ENCODE measurements around the gene GABRA1. TPM values are rescaled to one million over a fixed set of nuclear protein-coding genes. Genes with fewer than 3 reads are reported as not detected.
A peak's percentile ranks its signal among the peaks of the same experiment; 100 is the strongest.

GABRA1 gene
- total RNA-seq: not detected in 2 replicates

DNA sequence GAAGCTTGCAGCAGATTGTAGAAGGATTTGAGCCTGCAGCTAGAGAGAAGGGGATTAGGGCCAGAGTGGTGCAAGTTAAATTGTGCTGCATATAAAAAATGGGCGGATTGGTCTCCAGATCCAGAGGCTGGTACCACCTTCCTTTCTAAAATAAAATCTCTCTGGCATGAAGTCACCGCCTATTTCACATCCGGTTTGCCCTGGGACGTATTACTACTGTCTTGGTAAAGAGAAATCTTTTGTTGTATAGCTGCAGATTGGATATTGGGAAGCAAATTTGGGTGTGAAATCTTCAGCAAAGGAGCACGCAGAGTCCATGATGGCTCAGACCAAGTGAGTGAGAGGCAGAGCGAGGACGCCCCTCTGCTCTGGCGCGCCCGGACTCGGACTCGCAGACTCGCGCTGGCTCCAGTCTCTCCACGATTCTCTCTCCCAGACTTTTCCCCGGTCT lies at the start of gene GABRA1:
Gene GABRA1, plus strand, starts transcription at position 180 of the 451 bp plus-strand sequence. CDS start 2,691 bp downstream, outside the sequence.
- H3K4me3 ChIP-seq (ENCODE audit: low read depth, low read length): peak within 1 kb of the TSS; percentile 34
- no peak for TF ChIP-seq CTCF (conservative IDR thresholded peaks at IDR 0.05; ENCODE audit: low read depth, low read length)
- DNase-seq (ENCODE audit: low read depth): no peak

GRCh38 chr5:161799316-161799715 lies 48.6 kb upstream of the GABRA1 start:
- no peak for DNase-seq (ENCODE audit: low read depth)
- TF ChIP-seq CTCF (conservative IDR thresholded peaks at IDR 0.05; ENCODE audit: low read depth, low read length): no peak

GRCh38 chr5:161804263-161804662 lies 43.7 kb upstream of the GABRA1 start:
- TF ChIP-seq CTCF (conservative IDR thresholded peaks at IDR 0.05; ENCODE audit: low read depth, low read length): no peak
- H3K4me3 ChIP-seq (ENCODE audit: low read depth, low read length): no peak overlapping the region
- DNase-seq (ENCODE audit: low read depth): no peak

More at GRCh38 chr5:161799316-161799715, 48.6 kb upstream of the GABRA1 start:
- H3K4me3 ChIP-seq (ENCODE audit: low read depth, low read length): no peak overlapping the region

GRCh38 chr5:161846746-161847145 lies 1.2 kb upstream of the GABRA1 start:
- no peak for TF ChIP-seq CTCF (conservative IDR thresholded peaks at IDR 0.05; ENCODE audit: low read depth, low read length)
- DNase-seq (ENCODE audit: low read depth): no peak
- no peak overlapping the region for H3K4me3 ChIP-seq (ENCODE audit: low read depth, low read length)

DNA sequence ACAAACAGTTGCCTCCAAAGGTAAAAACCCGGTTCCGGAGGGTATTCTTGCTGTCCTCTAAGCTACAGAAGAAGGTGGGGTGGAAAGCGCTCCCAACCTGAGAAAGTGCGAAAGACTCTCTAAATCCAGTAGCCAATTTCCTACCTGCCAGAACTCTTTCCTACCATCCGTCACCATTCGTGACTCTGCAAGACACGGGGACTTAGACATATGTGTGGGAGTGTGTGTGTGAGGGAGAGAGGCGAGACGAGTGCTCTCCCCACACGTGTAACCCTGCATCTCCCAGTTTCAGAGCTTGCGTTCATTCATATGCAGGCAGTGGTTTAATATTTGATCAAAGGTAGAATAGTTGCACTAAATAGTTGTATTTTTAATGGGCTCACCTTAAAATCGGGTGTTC lies 473 bp upstream of the GABRA1 start:
- no peak for DNase-seq (ENCODE audit: low read depth)
- no peak overlapping the region for H3K4me3 ChIP-seq (ENCODE audit: low read depth, low read length)
- no peak for TF ChIP-seq CTCF (conservative IDR thresholded peaks at IDR 0.05; ENCODE audit: low read depth, low read length)

DNA sequence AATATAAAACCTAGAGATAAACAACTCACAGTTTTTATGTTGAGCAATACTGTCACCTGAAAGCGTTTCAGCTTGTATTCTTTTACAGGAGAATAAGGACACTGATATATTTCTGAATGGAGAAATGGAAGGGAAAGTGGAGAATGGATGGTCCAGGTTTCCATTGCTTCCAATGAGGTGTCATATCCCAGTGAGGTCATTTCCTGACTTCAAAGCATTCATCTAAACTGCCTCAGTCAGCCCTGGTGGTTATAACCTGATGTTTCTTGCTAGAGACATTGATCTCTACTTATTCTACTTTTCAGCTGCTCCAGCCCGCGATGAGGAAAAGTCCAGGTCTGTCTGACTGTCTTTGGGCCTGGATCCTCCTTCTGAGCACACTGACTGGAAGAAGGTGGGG lies 2.6 kb downstream of the GABRA1 start:
- DNase-seq (ENCODE audit: low read depth): no peak
- no peak overlapping the region for H3K4me3 ChIP-seq (ENCODE audit: low read depth, low read length)
- TF ChIP-seq CTCF (conservative IDR thresholded peaks at IDR 0.05; ENCODE audit: low read depth, low read length): no peak

GRCh38 chr5:161851691-161852299 lies 3.9 kb downstream of the GABRA1 start:
- peak; percentile 45 for TF ChIP-seq CTCF (conservative IDR thresholded peaks at IDR 0.05; ENCODE audit: low read depth, low read length)
- no peak overlapping the region for H3K4me3 ChIP-seq (ENCODE audit: low read depth, low read length)
- no peak for DNase-seq (ENCODE audit: low read depth)

All from epithelial cell of proximal tubule (primary cell).